ENCODE results near the gene SOX1.

DNA sequence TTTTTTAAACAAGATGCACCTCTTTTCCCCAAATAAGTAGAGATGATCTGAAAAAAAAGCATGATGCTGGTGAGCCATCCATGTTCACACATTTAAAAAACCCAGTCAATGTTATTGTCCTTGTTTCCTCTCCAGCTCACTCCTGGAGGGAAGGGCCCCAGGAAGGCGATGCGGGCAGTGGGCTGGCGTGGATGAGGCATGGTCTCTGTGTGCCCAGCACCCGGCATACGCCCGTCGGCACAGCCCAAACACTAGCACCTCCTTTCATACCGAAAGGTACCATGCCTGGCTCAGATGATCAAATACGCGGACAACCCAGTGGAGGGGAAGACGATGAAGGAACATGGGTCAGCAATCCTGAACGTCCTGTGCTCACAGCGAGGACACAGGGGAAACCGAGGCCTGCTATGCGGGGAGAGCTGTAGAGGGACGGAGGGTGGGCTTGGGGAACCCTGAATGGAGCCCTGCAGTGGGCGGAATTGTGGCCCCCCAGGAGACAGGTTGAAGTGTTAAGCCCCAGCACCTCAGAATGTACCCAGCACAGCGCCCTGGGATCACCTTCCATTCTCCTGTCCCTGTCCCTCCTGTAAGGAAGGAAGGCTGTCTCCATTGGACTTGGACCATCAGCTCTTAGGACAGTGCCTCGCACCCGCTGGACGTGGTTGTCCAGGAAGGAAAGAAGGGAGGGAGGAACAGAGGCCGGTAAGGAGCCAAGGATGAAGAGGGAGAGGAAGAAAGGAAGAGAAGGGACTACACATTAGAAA lies 49.4 kb downstream of the SOX1 start:
- TF ChIP-seq POLR2AphosphoS5 (IDR thresholded peaks at IDR 0.05; ENCODE audit: low read depth, low read length) = no peak
- TF ChIP-seq, protein P1, sequence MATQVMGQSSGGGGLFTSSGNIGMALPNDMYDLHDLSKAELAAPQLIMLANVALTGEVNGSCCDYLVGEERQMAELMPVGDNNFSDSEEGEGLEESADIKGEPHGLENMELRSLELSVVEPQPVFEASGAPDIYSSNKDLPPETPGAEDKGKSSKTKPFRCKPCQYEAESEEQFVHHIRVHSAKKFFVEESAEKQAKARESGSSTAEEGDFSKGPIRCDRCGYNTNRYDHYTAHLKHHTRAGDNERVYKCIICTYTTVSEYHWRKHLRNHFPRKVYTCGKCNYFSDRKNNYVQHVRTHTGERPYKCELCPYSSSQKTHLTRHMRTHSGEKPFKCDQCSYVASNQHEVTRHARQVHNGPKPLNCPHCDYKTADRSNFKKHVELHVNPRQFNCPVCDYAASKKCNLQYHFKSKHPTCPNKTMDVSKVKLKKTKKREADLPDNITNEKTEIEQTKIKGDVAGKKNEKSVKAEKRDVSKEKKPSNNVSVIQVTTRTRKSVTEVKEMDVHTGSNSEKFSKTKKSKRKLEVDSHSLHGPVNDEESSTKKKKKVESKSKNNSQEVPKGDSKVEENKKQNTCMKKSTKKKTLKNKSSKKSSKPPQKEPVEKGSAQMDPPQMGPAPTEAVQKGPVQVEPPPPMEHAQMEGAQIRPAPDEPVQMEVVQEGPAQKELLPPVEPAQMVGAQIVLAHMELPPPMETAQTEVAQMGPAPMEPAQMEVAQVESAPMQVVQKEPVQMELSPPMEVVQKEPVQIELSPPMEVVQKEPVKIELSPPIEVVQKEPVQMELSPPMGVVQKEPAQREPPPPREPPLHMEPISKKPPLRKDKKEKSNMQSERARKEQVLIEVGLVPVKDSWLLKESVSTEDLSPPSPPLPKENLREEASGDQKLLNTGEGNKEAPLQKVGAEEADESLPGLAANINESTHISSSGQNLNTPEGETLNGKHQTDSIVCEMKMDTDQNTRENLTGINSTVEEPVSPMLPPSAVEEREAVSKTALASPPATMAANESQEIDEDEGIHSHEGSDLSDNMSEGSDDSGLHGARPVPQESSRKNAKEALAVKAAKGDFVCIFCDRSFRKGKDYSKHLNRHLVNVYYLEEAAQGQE (IDR thresholded peaks at IDR 0.05; ENCODE audit: insufficient read depth in 1 of 2, low read depth in 2 of 2, low read length in 2 of 2) = no peak

All from PFSK-1 (cell line).